ENCODE data around the gene ZNF511. TPM values are rescaled to one million over a fixed set of nuclear protein-coding genes. Genes with fewer than 3 reads are reported as not detected.
"Not testable (repeated sequence)": the region's sequence is repeated elsewhere in the genome, so short reads cannot be mapped to it uniquely, and the experiment has no call there.

The ZNF511 gene
- total RNA-seq, 1 donor from 2014 or later: 35.9 TPM

DNA sequence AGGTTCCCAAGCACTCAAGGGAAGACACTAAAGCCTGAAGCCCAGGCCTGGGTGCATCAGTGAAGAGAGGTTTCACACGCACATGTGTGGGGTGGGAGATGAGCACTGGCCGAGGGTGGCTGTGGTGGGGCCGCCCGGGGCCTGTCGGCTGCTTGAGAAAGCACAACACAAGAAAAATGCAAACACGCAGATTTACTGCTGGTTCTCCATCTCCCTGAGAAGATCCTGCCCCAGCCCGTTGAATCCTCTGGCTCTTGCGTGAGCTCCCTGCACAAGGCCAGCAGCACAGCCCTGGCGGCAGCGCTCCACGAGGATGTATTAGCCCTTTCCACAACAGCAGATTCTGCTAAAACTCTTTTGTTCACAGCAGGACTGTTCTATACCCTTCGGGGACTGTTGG lies 6.2 kb downstream of the ZNF511 start:
- no peak for DNase-seq (ENCODE audit: low spot score)

DNA sequence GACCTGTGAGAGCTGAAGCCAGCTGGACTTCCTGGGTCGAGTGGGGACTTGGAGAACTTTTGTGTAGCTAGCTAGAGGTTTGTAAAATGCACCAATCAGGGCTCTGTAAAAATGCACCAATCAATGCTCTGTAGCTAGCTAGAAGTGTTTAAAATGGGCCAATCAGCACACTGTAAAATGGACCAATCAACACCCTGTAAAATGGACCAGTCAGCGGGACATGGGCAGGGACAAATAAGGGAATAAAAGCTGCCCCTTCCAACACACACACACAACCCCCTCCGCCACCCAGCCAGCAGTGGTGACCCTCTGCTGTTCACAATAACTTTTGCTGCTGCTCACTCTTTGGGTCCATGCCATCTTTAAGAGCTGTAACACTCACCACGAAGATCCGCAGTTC lies 7.1 kb downstream of the ZNF511 start:
- no peak for DNase-seq (ENCODE audit: low spot score)

DNA sequence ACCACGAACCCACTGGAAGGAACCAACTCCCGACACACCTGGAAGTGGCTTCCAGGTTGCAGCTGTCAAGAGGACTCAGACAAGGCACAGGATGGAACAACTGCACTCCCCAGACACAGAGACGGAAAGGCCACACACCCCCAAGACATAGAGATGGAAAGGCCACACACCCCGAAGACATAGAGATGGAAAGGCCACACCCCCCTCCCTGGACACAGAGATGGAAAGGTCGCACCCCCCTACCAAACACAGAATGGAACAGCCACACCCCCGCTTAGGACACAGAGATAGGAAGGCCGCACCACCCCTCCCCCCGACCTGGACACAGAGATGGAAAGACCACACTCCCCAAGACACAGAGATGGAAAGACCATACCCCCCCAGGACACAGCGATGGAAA lies 7.6 kb downstream of the ZNF511 start:
- no peak for DNase-seq (ENCODE audit: low spot score)

DNA sequence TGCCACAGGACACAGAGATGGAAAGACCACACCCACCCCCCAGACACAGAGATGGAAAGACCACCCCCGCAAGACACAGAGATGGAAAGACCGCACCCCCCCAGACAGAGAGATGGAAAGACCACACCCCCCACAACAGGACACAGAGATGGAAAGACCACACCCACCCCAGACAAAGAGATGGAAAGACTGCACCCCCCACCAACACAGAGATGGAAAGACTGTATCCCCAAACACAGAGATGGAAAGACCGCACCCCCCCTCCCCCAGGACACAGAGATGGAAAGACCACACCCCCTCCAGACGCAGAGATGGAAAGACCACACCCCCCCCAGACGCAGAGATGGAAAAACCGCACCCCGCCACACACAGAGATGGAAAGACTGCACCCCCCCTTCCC lies 8.0 kb downstream of the ZNF511 start:
- no peak for DNase-seq (ENCODE audit: low spot score)

DNA sequence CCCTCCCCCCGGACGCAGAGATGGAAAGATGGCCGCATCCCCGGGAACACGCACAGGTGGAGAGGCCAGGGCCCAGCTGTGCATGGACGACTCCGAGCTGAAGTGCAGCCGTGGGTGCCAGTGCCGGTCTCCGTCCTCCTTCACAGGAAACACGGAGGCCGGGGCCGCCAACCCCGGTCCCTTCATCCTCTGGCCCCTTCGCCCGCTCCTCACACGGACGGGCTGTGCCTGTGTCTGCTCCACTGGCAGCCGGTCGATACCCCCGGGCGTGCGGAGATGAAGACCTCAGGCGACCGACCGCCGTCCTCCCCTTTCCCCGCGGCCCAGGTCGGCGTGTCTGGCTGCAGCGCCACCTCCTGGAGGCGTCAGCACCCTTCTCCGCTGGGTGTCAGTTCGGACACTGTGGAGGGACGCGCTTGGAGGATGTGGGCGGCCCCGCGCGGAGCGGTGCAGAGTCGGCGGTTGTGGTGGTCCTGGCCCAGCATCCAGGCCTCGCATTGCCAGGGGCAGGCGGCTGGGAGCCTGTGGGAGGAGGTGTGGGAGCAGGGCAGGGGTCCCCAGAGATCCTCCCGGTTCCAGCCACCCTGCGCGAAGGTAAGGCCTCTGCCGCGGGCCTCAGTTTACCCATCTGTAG lies 9.9 kb downstream of the ZNF511 start:
- DNase-seq (ENCODE audit: low spot score): peak; percentile 48

DNA sequence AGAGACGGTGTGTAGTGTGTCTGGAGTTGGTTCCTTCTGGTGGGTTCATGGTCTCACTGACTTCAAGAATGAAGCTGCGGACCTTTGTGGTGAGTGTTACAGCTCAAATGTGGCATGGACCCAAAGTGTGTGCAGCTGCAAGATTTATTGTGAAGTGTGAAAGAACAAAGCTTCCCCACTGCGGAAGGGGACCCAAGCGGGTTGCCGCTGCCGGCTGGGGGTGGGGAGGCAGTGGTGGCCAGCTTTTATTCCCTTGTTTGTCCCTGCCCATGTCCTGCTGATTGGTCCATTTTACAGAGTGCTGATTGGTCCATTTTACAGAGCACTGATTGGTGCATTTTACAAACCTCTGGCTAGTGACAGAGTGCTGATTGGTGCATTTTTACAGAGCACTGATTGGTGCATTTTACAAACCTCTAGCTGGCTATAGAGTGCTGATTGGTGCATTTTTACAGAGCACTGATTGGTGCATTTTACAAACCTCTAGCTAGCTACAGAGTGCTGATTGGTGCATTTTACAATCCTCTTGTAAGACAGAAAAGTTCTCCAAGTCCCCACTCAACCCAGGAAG lies 12.2 kb downstream of the ZNF511 start:
- not testable (repeated sequence) for DNase-seq (ENCODE audit: low spot score)

DNA sequence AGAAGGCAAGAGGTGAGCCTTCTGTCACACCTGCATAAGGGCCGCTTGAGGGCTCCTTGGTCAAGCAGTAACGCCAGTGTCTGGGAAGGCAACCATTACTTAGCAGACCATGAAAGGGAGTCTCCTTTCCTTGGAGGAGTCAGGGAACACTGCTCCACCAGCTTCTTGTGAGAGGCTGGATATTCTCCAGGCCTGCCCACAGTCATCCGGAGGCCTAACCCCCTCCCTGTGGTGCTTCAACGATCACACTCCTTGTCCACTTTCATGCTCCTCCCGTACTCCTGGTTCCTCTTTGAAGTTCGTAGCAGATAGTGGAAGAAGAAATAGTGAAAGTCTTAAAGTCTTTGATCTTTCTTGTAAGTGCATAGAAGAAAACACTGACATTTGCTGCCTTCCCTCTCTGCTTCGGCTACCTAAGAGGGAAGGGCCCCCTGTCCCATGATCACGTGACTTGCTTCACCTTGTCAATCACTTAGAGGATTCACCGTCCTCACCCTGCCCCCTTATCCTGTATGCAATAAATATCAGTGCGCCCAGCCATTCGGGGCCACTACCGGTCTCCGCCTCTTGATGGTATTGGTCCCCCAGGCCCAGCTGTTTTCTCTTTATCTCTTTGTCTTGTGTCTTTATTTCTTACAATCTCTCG lies 13.5 kb downstream of the ZNF511 start:
- not testable (repeated sequence) for DNase-seq (ENCODE audit: low spot score)

DNA sequence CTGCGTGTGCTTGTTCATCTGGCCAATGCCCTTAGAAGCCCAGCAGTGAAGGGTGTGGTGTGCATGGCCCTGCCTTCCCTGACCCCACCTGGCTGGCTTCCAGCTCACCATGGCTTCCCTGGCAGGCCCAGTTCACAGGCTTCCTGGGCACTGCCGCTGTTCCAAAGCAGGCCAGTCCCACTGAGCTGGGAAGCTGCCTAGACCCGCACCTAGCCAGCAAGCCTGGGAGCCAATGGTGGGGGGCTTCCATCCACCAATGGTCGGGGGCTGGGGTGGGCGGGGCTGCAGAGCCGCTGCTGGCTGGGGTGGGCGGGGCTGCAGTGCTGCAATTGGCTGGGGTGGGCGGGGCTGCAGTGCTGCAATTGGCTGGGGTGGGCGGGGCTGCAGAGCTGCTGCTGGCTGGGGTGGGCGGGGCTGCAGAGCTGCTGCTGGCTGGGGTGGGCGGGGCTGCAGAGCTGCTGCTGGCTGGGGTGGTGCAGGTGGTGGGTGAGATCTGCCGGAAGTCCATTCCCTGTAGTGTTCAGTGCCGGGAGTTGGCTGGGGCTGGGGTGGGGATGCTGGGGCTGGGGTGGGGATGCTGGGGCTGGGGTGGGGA lies 15.6 kb downstream of the ZNF511 start:
- peak; percentile 69 for DNase-seq (ENCODE audit: low spot score)

DNA sequence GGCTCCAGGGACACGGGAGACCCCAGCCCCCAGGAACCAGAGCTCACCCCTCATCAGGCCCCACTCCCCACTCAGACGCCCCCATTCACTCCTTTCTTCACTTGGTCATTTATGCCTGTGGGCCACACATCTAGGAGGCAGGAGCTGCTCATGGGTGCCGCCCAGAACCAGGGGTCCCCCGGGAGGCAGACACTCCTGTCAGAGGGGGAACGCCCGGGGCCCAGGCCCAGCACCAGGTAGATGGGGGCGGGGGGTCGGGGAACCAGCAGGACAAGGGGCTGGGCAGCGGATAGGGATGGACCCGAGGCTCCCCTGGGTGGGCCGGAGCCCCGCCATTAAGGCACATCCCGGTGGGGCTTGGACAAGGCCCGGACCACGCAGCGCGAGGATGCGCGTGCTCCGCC lies 16.1 kb downstream of the ZNF511 start:
- DNase-seq (ENCODE audit: low spot score): no peak

DNA sequence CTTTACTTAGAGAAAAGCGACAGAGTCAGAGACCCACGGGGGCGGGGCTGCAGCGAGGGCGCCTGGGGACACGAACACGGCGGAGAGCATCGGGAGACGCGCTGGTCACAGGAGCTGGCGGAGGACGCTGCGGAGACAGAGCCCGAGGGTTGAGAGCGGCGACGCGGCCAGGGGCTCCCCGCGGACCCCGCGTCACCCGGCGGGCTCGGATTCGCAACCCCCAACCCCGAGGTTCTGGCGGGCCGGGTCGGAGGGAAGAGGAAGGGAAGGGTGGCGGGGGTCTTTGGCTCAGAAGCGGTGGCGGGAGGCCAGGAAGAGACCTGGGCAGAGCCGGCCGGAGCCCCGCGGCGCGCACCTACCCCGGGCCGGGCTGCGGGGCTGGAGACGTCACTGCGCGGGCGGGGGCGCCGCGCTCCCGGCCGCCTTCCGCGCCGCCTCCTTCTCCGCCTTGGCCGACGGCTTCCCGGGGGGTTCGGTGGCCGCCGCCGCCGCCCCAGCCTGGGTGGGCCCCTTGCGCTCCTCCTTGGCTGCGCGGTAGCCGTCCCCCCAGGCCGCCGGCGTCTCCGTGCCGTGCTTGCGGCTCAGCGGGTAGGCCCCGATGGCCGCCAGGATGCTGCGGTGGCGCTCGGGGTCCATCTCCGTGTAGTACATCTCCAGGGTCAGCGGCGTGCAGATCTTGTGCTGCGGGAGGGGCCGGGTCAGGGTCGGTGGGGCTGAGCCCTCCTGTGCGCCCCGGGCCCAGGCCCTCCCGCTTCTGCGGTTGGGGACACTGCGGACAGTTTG lies 16.9 kb downstream of the ZNF511 start:
- no peak for DNase-seq (ENCODE audit: low spot score)

DNA sequence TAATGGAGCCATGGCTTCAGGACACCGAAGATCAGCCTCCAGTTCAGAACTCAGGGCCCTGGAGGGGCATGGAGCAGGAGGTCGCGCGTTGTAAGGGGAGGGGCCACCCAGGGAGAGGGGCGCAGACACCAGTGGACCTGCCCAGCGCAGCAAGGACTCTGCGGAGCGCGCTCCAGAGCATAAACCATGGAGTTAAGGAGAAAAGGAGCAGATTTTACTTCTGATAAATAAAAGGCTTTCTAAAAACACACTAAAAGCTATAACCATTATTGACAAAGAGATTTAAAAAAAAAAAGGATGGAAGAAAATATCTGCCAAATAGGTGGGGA lies 17.5 kb downstream of the ZNF511 start:
- no peak for DNase-seq (ENCODE audit: low spot score)

DNA sequence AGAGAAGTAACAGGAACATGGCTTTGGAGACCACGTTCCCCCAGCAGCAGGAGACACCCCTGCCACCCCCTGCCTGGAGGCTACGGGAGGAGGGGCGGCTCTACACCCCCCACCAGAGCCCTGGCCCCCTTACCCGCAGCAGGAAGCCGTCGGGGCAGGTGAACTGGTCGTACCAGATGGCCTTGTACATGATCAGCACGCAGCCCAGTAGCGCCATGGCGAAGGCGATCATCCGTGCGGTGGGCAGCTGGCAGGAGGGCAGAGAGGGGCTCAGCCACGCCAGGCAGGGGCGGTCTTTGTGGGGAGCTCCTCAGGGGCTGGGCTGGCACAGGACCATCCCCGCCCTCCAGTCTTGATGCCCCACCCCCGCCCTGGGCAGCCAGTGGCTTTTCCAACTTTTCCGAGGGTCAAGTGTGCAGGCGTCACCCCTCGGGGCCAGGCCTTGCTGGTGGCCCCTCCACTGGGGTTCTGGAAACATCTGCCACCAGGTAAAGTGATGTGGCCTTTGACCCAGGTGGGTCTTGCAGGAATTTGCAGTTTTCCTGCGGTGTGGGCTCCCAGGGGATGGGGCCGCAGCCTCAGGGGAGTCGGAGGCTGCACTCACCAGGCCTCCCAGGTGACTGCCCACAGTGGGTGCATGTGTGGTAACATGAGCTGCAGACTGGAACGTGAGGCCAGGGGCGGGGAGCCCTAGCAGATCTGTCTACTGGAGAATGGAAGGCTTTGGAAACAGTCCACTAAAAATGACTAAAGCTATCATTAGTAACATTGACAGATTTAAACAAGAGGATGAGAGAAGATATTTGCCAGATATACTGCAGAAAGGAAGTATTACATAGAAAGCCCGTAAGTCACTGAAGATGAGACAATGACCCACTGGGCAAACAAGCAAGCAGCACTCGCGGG lies 18.3 kb downstream of the ZNF511 start:
- no peak for DNase-seq (ENCODE audit: low spot score)

DNA sequence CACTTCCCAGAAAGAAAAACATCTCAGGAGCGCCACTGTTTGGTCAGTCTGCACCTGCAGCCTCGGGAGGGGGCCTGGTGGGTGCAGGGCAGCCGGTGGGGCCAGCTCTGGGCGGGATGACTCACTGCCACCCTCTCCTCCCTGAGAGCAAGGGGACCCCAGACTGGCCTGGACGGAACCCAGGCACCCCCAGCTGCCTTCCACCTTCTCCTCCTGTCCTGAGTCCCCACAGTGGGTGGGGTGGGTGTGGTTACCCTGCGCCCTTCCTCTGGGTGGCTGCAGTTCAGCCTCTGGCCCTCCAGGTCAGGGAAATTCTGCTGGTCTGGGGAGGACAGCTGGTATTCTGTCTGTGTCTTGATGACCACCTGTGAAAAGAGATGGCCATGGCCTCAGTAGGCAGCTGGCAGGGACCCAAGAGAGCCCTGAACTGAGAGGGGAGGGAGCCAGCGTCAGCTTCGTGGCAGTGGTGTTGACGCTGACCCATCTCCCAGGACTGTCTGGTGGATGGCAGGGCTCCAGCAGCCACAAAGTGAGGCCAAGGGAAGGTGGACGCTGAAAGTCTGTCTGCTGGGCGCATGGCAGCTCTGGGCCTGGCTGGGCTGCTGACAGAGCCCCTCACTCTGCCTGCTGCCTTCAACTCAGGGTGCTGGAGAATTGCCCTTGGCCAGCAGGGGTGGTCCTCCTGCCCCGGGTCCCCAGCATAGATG lies 19.1 kb downstream of the ZNF511 start:
- DNase-seq (ENCODE audit: low spot score): no peak

DNA sequence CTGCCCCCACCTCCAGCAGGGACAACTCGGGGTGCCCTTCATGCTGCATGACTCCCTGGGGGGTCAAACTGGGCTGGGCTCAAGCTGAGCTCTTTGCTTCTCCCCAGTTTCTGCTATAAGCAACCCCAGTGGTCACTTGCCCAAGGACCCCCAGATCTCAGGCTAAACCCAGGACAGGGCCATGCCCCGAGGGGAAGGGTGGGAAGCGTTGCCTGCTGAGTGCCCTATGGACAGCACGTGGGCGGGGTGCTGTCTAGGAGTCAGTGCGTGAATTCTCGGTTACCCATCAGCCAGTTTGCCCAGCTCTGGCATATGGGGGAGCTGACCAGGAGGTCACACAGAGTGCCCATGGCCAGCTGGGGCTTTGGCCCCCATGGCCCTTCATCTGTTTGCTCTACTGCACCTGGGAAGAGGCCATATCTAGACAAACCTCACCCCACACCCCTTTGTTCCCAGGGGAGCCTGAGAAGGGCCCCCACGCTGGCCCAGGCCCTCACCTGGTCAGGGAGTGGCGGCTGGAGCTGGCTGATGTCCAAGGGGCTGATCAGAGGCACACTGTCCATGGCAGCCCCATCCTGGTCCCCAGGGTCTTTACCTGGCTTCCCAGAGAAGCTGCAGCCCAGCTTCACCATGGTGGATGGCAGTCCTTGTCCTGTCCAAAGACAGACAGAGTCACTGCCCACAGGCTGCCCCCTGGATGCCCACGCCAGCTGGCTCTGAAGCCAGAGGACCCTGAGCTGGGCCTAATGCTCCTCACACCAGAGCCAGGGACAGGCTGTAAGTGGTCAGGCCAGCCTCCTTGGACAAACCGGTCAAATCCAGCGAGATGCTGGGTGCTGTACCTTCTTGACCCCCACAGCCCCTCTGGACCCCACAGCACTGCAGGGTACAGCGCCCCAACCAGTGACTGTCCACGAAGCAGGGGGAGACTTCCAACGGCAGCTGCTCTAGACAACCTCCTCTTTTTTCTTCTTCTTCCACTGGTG lies 19.9 kb downstream of the ZNF511 start:
- no peak for DNase-seq (ENCODE audit: low spot score)

DNA sequence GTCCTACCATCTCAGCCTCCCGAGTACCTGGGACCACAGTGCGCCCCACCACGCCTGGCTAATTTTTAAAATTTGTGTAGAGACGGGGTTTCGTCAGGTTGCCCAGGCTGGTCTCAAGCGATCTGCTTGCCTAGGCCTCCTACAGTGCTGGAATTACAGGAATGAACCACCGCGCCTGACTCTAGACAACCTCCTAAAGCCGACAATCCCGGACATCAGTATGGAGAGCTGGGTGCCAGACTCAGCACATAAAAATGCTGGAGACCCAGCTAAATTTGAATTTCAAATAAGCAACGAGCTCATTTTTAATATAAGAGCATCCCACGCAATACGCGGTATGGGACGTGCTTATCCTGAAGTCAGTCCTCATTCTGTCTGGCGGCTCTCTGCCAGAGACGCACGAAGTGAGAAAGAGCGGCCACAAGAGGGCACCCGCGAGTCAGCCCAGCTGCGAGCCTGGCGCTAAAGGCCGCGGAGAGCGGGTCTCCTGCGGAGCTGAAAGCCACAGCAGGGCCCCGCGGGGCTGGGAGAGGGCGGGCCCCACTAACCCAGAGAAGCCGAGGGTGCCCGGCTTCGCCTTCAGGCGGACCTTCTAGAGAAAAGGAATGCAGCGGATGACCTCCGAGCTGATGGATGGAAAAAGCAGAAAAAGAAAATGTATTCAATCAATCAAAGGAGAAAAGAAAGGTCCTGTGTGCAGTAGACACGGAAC lies 20.9 kb downstream of the ZNF511 start:
- DNase-seq (ENCODE audit: low spot score): peak; percentile 86

DNA sequence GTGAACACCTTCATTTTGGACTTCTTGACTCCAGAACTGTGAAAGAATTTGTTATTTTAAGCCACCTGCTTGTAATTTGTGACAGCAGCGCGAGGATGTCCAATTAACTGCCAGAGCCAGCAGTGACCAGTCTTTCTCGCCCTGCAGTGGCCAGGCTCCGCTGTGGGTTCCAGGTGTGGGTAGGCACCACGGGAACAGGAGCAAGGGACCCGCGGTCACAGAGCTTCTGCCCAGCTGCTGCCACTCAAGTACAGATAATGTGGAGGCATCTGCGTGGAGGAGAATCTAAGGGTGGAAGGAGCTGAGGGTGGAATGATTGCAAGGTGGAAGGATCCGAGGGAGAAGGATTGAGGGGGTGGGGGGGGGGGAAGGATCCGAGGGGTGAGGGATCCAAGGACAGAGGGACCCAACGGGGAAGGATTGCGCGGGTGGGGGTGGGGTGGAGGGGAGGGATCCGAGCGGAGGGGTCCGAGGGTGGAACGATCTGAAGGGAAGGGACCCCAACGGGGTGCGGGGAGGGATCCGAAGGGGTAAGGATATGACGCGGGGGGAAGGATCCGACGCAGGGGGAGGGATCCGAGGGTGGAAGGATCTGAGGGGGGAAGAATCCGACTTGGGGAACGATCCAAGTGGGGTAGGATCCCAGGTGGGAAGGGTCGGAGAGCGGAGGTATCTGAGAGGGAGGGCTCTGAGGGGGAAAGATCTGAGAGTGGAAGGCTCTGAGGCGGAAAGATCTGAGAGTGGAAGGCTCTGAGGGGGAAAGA lies 24.4 kb downstream of the ZNF511 start:
- no peak for DNase-seq (ENCODE audit: low spot score)

DNA sequence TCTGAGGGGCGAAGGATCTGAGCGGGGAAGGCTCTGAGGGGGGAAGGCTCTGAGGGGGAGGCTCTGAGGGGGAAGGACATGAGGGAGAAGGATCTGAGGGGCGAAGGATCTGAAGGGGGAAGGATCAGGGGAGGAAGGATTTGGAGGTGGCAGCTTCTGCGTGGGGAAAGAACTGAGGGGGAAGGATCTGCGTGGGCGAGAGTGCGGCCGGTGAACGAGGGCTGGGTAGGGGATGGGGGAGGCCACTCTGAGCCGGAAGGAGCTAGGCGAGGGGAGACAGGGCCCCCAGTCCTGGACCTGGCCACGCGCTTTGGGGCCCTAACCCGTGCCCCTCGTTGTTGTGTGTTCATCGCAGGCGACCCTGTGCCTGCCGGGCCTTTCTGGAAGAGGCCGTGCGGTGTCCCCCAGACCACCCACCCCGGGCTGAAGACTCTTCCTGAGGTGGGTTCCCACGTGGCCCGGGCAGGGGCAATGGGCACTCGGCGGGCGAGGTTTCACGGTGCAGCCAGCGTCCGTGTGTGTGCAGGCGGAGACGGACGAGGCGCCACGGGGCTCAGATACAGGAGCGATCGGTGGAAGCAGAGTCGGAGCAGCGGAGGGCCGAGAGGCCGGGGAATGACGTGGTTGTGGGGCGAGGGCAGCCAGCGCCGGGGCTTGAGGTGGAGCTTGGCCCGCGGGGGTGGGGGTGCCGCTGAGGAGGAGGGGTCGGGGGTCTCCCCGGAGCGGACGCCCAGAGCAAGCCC lies 26.0 kb downstream of the ZNF511 start:
- no peak for DNase-seq (ENCODE audit: low spot score)

Measured in mucosa of gallbladder (tissue), 1 donor.